Measurements from ENCODE around the gene THPO.
"Not testable (repeated sequence)": the region's sequence is repeated elsewhere in the genome, so short reads cannot be mapped to it uniquely, and the experiment has no call there.

The THPO gene

DNA sequence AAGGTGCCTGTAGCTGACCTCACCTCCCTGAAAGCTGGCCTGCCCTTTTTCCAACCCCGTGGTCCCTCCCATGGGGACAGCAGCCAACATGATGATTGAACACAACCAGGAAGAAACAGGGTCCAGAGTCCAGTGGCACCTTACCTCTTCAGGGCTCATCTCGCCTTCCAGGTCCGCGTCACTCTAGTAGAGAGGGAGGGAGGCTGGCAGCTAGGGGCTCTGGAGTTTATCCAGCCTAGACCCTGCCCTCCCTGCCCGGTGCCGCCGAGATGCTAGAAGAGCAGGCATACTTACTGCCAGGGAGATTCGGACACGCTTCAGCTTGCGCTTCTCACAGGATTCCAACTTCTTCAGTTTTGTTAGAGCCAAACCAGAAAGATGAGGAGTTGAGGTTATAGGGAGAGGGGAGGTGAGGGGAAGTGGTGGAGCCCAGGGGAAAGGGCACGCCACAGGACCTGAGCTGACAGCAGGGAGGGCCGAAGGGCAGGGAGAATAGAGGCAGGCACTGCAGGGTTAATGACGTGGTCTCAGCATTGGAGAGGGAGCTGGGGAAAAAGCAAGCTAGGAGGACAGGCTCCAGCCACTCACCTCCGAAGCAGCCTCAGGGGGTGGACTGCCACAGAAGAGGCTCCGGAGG, 25.7 kb downstream of the THPO start:
- in situ Hi-C loops (cut with HindIII; ENCODE audit: low sequenced_read_pairs), result no loop called here

DNA sequence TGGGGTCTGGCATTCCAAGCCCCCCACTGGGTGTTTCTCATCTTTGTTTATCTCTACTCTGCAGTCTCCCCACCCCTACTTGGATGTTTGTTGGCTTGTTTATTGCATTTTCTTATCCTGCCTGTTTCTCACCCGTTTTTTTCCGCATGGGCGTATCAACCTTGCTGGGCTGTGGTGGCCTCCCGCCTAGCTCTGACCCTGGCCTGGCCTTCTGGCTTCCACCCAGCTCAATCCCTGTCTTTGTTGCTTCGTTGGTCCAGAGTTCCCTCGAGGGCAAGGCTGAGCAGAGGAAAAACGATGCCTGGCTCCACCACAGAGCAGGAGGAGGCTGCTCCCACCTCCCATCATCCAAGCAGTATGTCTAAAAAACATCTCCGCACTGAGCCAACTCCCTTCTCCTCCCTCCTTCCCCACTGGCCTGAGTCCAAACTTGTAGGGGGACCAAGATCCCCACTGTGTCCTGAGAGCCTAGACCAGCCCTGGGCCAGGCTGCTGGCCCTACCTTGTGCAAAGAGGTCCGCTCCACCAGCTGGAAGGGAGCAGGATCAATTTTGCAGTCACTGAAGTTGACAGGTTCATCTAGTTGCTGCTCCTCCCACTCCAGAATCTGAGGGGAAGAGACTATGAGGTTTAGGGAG, 26.4 kb downstream of the THPO start:
- in situ Hi-C loops (cut with HindIII; ENCODE audit: low sequenced_read_pairs), result no loop called here

DNA sequence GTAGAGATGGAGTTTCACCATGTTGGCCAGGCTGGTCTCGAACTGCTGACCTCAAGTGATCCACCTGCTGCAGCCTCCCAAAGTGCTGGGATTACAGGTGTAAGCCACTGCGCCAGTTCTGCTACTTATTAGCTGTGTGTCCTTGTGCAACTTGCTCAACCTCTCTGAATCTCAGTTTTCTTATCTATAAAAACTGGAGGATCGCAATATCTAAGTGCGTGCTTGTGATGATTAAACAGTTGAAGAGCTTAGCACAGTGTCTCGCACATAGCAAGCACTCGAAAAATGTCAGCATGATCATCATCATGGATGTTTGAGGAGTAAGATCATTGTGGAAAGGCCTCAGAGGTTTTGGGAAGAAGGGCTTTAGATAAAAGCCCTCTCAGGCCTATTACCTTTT, 27.4 kb downstream of the THPO start:
- in situ Hi-C loops (cut with HindIII; ENCODE audit: low sequenced_read_pairs), result no loop called here

DNA sequence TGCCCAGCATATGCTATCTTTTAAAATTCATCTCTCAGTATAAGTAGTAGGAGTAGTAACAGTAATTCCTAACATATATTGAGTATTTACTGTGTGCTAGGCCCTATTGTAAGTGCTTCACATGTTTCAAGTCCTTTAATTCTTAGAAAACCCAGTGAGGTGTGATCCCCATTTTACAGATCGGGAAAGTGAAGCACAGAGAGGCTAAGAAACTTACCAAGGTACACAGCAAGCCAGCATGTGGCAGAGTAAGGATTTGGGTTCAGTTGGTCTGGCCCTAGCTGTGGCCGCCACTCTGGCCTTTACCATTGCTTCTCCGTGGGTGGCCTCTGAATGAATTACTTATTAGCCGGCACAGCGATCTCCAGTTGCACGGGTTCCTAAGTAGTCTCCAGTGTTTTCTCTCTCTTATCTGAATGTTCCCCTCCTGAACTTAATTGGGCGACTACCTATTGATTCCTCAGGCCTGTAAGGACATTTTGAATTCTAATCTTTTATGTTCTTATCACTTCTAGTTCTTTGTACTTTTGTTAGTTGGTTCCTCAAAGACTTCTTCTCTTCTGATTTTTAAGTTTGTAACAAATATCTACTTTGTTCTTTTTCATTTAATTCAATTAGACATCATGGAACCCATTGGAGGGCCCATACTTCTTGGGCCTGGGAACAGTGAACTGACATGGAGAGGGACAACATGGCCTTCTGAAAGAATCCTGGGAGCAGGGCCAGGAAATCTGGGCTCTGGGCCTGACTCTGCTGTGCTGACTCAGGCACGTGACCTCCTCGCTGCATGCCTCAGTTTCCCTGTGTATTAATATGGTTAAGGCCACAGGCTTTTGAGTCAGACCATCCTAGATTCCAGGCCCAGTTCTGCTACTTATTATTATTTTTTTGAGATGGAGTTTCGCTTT, 28.2 kb downstream of the THPO start:
- in situ Hi-C loops (cut with HindIII; ENCODE audit: low sequenced_read_pairs), result no loop called here

DNA sequence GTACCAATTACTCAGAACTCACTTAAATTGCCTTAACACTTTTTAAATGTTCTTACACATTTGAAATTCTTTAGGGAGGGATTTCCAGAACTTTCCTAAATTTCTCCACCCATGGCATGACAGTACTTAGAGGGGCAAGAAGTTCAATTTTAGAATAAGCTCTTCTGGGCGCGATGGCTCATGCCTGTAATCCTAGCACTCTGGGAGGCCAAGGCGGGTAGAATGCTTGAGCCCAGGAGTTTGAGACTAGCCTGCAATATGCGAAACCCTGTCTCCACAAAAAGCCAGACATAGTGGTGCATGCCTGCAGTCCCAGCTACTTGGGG, 30.0 kb downstream of the THPO start:
- in situ Hi-C loops (cut with HindIII; ENCODE audit: low sequenced_read_pairs), result no loop called here

DNA sequence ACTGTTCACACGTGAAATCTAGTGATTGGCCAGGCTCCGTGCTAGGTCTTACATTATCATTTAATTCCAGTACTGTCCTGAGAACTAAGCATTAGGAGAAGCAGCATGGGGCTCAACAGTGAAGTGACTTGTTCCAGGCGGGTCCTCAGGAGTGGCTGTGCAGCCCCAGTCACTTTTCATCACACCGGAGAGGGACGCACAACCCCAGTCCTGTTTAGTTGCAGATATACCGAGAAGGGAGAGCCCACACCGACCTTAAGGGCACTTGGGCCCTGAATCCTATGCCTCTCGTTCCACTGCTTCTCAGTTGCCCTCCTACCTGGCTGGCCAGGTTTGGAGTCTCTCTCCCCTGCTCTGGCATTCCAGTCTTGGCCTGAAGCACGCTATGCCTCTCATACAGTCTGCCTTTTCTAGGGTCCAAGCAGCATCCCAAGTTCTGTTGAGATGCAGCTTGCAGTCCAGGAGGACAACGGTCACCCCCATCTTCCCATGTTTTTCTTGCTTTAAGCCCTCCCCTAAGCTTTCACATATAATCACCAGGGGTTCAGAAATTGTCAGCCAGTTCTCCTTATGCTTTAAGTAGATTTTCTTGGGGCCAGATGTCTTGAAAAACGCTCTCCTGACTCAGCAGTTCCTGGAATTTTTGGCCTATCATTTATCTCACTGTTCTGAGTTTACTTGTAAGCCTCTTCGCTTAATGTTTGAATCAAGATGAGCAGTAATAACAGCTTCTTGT, 30.5 kb downstream of the THPO start:
- in situ Hi-C loops (cut with HindIII; ENCODE audit: low sequenced_read_pairs), result no loop called here

DNA sequence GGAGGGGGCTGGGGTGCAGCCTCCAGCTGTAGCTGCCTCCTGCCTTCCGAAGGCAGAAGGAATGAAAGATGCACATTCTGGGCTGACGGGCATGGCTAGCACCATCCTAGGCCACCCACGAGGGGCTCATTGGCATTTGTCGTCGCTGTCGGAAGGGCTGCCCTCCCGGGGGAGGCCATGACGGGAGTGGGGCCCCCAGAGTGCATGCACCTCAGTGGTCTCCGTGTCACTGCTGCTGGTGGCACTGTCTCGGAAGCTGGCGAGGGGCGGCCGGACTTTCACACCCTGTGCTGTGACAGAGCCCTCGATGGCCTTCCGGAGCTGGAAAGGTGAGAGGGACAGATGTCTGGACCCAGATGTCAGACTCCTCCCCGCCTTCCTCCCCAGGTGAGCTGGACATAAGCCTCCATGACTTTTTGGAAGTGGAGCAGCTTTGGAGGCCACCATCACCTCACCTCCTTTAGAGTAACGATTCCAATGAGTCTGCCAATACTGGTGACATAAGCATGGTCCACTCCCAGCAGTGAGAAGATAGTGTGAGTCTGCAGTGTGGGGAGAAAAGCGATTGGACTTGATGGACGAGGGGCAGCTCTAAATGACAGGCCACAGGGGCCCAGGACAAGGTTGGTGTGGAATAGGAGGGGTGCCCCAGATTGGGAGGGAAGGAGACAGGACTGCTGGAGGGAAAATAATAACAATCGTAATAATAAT, 31.4 kb downstream of the THPO start:
- in situ Hi-C loops (cut with HindIII; ENCODE audit: low sequenced_read_pairs), result no loop called here

DNA sequence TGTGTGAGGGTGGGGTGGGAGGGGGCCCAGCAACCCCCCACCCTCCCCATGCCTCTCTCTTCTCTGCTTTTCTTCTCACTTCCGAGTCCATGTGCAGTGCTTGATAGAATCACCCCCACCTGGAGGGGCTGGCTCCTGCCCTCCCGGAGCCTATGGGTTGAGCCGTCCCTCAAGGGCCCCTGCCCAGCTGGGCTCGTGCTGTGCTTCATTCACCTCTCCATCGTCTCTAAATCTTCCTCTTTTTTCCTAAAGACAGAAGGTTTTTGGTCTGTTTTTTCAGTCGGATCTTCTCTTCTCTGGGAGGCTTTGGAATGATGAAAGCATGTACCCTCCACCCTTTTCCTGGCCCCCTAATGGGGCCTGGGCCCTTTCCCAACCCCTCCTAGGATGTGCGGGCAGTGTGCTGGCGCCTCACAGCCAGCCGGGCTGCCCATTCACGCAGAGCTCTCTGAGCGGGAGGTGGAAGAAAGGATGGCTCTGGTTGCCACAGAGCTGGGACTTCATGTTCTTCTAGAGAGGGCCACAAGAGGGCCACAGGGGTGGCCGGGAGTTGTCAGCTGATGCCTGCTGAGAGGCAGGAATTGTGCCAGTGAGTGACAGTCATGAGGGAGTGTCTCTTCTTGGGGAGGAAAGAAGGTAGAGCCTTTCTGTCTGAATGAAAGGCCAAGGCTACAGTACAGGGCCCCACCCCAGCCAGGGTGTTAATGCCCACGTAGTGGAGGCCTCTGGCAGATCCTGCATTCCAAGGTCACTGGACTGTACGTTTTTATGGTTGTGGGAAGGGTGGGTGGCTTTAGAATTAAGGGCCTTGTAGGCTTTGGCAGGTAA, 32.5 kb downstream of the THPO start:
- in situ Hi-C loops (cut with HindIII; ENCODE audit: low sequenced_read_pairs), result no loop called here

DNA sequence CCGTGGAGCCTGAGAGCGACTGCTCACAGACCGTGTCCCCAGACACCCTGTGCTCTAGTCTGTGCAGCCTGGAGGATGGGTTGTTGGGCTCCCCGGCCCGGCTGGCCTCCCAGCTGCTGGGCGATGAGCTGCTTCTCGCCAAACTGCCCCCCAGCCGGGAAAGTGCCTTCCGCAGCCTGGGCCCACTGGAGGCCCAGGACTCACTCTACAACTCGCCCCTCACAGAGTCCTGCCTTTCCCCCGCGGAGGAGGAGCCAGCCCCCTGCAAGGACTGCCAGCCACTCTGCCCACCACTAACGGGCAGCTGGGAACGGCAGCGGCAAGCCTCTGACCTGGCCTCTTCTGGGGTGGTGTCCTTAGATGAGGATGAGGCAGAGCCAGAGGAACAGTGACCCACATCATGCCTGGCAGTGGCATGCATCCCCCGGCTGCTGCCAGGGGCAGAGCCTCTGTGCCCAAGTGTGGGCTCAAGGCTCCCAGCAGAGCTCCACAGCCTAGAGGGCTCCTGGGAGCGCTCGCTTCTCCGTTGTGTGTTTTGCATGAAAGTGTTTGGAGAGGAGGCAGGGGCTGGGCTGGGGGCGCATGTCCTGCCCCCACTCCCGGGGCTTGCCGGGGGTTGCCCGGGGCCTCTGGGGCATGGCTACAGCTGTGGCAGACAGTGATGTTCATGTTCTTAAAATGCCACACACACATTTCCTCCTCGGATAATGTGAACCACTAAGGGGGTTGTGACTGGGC, 33.3 kb downstream of the THPO start:
- in situ Hi-C loops (cut with HindIII; ENCODE audit: low sequenced_read_pairs), result no loop called here

DNA sequence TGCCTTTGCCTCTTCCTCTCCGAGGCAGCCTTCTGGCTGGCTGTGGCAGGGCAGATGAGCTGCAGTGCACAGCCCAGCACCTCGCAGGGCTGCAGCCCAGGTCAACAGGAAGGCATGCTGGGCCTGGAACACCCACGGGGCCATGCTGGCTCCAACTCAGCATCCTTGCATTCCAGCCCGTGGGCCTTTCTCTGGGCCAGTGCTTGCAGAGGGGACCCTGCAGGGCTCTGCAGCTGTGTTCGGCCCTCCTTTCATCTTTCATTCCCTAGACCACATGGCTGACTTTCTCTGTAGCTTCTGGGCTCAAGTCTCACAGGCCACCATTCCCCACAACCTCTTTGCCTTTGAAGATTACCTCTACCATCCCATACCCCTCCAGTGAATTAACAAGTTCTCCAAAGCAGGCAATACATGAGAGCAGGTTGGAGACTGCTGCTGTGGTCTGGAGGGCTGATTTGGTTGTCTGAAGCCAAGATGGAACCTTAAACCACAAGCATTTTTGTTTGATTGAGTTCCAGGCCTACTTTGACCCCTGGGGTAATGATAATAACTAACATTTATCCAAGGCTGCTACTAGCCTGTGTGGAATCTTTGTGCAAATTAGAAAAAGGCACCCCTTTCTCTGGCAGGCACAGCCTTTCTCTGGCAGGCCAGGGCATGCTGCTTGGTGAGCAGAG, 34.7 kb downstream of the THPO start:
- in situ Hi-C loops (cut with HindIII; ENCODE audit: low sequenced_read_pairs), result no loop called here

DNA sequence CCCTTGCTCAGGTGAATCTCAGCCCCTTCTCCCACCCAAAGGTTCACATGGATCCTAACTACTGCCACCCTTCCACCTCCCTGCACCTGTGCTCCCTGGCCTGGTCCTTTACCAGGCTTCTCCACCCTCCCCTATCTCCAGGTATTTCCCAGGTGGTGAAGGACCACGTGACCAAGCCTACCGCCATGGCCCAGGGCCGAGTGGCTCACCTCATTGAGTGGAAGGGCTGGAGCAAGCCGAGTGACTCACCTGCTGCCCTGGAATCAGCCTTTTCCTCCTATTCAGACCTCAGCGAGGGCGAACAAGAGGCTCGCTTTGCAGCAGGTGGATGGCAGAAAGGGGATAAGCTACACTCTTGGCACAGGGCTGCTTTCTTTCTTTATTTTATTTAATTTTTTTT, 36.1 kb downstream of the THPO start:
- in situ Hi-C loops (cut with HindIII; ENCODE audit: low sequenced_read_pairs), result no loop called here

DNA sequence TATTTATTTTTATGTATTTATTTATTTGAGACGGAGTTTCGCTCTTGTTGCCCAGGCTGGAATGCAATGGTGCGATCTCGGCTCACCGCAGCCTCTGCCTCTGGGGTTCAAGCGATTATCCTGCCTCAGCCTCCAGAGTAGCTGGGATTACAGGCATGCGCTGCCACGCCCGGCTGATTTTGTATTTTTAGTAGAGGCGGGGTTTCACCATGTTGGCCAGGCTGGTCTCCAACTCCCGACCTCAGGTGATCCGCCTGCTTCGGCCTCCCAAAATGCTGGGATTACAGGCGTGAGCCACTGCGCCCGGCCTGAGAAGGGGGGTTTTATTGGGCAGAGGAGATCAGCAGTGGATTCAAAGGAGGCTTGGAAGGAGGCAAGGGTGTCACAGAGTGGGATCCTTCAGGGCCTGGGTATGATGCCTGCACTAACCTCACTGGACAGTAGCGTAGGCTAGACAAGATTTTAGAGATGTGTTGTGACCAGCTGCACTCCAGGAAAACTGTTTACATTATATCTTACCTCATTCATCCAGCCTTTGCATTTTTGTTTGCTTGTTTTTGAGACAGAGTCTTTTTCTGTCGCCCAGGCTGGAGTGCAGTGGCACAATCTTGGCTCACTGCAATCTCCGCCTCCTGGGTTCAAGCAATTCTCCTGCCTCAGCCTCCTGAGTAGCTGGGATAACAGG, 38.4 kb downstream of the THPO start:
- in situ Hi-C loops (cut with HindIII; ENCODE audit: low sequenced_read_pairs), result not testable (repeated sequence)

DNA sequence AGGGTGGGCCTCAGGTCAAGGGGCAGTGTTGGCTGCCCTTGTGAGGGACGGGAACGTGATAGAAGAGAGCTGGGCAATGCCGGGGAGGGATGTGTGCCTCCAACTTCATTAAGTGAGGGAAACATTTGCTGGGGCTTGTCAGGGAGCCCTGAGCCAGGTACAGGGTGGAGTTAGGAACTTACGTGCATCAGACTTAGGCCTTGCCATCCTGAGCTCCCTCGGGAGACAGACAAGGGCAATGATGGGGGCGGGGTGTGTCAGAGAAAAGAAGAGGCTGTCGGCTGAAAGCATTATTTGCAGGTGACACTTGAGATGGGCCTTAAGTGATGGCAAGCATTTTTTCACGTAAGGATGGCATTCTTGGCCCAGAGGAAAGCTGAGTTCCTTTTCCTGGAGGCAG, 39.0 kb downstream of the THPO start:
- in situ Hi-C loops (cut with HindIII; ENCODE audit: low sequenced_read_pairs), result no loop called here

DNA sequence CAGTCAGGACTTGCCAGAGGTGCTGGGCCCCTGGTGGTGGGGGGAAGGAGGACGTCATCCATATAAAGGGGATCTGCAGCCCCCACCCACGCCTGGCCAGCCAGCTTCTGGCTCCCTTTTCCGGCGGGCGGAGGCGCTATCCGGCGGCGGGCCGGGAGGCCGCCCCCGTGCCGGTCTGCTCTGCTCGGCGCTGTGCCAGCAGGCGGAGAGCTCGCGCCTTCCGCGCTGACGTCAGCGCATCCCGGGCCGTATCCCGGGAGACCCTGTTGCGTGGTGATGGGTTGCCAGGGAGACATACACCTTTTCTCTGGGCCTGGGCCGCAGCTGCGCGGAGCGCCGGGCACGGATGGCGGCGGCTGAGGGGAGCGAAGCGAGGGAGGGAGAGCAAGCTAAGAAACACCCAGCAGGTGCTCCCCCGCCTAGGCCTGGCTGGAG, 39.5 kb downstream of the THPO start:
- in situ Hi-C loops (cut with HindIII; ENCODE audit: low sequenced_read_pairs), result no loop called here

DNA sequence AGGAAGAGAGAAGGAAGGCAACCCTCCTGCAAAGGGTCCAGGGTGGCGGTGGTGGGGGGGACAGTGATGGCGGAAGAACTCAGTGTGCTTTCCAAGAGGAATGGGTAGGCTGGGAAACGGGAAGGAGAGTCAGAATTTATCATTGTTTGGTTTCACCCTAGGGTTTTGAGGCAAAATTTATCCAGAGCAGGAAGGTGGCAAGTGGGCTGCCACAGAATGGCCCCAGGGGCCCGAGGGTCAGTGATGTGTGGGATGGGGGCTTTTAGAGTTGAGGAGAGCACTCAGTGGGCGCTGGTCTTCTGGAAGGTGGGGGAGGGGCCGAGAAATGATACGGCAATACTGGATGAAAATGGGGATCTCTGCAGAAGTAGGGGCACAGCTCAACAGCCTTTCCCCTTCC, 40.0 kb downstream of the THPO start:
- in situ Hi-C loops (cut with HindIII; ENCODE audit: low sequenced_read_pairs), result no loop called here

DNA sequence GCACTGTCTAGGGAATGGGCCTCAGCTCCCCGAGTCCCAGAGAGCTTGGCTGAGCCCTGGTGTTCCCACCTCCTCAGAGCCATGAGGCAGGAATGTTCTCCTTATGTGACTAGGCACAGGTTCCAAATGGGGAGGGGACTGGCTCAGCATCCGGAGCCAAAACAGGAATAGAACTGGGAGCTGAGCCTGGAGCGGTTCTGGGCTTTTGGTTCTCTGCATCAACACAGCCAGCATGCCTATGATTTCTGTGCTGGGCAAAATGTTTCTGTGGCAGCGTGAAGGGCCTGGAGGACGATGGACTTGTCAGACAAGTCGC, 40.6 kb downstream of the THPO start, which contains the start of gene FAM131A:
Gene FAM131A, plus strand, starts transcription at position 202 of the 316 bp plus-strand sequence. Its CDS starts 31 bp downstream, at position 233.
- in situ Hi-C loops (cut with HindIII; ENCODE audit: low sequenced_read_pairs), result no loop called here

DNA sequence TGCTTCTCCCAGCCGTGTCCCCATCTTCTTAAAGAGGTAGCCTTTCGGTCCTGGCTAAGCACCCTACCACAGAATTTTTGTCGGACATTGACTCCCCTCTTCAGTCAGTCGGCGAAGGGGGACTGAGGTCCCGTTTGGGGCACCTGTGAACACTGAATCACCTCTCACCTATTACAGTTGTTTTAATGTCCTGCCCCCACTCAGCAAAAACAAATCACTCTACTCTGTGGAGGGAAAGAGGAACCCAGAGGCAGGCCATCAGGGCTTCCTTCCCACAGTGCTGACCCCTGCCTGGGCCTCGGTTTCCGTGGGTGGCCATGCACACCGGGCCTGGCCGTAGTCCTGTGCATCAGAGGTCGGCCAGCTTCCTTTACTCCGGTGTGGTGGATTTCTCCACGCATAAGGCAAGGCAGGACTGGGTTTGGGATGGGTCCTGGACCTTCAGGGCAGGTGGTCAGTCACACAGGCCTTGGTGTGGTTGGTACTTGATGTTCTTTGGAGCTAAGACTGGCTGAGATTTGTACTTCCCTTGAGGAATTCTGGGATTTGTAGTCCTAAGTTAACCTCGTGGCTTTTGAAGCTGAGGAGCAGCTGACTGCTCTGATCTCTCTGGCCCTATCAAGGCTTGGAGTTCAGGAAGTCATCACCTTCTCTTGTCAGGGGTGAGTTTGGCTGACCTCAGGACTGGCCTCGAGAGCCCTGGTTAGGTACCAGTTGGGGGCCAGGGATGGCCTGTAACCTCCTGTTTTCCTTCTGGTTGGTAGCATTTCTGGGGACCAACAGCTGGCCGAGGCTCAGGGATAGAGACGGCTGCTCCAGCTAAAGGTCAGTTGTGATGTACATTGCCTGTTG, 41.2 kb downstream of the THPO start:
- in situ Hi-C loops (cut with HindIII; ENCODE audit: low sequenced_read_pairs), result no loop called here

Measured in endothelial cell of hepatic sinusoid (primary cell).